ENCODE data around the gene BROX.

GRCh38 chr1:222713091-222713961, 962 bp downstream of the BROX start:
- TF ChIP-seq RAD21 (conservative IDR thresholded peaks at IDR 0.05 in 1 of 2, IDR thresholded peaks at IDR 0.05 in 1 of 2) (no peak), POLR2A (IDR thresholded peaks at IDR 0.05; ENCODE audit: low read length) (peak; percentile 63), CTCF (IDR thresholded peaks at IDR 0.05) (no peak)
